Activated CD8-positive, alpha-beta memory T cell treated with anti-CD3 and anti-CD28 coated beads for 4 hours (primary cell): ENCODE measurements around the gene FOXP3.

Experiments used
- DNase-seq, 2 donors: peaks; one replicate each; pipeline ENCODE4 v3.0.0-alpha.2; 2020; ENCODE audit warnings: low read depth in 2 of 2

Gene FOXP3

GRCh38 chrX:49214996-49215526 lies 49.4 kb downstream of the FOXP3 start:
- no peak for DNase-seq

DNA sequence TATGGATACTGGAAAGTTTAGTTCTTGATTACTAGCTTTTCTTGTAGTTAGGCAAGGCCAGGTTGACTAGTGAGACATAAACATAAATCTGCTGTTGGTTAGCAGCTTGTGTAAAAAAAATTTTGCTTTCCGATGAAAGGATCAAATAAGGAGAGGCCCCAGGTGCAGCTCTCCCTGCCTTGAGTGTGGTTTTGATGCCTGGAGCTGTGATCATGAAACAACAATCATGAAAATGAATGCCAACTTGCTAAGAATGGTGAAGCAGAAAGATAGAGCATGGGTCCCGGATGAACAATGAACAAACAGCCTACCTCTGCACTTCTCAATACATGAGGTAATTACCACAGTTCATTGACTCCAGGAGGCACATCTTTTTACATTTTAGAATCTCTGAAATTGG lies 50.1 kb downstream of the FOXP3 start:
- DNase-seq = no peak

DNA sequence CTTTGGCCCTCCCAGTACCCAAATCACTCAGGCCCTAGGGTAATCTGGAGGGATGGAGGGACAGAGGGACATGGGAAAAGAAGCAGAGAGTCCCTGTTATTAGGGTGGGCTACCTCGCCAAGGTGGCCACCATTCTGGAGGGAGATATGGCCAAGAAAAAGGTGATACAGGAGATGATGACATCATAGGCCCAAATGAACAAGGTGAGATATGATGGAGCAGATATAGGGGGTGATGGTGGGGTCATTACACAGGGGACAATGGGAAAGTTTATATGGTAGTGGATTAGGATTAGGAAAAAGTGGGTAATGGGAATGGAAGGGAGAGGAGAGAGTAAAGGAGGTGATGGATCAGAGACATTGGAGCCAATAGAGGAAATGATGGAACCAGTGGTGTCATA lies 51.6 kb downstream of the FOXP3 start:
- DNase-seq = no peak

DNA sequence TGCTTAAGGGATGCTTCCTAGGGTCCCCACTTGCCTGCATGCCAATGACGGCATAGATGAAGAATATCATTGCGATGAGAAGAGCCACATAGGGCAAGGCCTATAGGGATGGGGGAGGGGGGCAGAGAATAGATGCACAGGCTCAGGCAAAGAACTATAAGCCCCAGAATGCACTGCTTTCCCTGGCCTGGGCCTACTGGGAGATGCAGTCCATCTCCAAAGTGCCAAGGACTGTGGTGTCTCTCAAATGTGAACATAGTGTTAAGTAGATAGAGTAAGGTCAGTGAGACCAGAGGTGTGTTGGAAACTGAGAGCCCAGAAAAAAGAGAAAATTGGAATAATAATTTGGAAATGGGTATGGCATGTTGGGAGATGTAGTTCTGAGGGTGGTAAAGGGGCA lies 52.3 kb downstream of the FOXP3 start:
- DNase-seq = no peak

GRCh38 chrX:49211074-49211473 lies 53.4 kb downstream of the FOXP3 start:
- no peak for DNase-seq

DNA sequence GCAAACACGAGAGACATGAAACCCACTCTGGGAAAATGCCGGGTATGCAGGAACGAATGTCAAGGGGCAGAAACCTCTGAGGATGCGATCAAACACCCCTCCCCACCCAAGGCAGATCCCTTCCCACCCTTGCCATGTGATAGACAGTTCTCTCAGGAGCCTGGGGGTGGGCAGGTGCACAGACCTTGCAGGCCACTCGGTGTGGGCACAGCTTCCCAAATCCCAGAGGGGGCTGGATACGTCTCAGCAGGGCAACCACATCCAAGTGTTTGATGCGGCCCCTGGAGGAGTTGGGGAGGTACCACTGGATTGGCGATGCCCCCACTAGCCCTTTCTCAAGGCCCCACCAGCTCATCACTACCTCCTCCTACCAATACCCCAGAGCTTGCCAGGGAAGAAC lies 54.1 kb downstream of the FOXP3 start:
- no peak for DNase-seq

- no peak for DNase-seq
Observed at GRCh38 chrX:49209434-49210251, 54.9 kb downstream of the FOXP3 start.

DNA sequence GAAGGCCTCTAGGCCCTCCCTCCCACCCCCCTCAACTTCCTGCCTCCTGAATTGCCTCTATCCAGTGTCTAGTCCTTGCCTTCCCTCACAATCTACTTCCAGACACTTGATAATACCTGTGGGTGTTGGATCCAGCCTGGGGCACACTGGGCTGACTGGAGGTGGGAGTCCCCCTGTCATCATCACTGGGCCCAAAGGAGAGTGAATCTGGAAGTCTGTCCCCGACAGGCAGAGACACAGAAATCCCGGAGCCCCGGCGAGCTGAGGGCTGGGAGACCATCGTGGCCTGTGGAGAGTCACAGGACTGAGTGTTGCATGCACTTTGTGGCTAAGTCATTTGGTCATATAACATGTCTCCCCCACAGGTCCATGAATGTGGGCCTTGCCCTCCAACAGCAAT lies 56.1 kb downstream of the FOXP3 start:
- no peak for DNase-seq

GRCh38 chrX:49206543-49206942 lies 58.0 kb downstream of the FOXP3 start:
- no peak for DNase-seq

- no peak for DNase-seq
Observed at GRCh38 chrX:49205443-49205842, 59.1 kb downstream of the FOXP3 start.

DNA sequence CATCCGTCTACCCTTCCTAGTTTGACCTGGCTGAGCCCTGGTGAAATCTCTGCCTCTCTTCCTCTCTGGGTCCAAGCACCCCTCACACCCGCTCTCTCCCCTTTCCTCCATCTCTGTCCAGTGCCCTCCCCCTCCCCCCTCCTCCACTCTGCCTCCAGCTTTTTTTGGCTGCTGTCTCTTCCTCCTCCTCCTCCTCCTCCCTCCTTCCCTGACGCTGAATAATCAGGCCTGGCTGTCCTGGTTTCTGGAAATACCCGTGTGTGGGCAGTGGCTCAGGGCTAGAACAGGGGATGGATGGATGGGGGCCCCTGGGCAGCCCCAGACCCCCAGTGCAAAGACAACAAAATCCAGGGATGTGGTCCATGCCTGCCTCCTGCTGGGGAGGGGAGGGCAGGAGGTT lies 59.8 kb downstream of the FOXP3 start:
- DNase-seq = no peak

- no peak for DNase-seq
Observed at GRCh38 chrX:49204017-49204416, 60.5 kb downstream of the FOXP3 start.

DNA sequence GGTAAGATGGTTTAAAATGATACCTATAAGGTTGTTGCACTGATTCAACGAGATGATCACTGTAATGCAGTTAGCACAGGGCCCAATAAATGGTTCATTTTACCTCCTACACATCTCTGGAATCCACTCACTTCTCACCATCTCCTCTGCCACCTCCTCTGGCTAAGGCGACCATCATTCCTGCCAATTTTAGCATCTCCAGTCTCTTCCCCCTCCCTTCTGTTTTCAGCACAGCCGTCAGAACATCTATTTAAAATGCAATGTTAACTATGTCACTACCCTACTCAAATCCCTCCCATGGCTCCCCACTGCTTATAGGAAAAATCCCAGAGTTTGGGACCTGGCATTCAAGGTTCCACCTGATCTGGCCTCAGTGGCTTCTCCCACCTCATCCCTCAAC lies 61.0 kb downstream of the FOXP3 start:
- no peak for DNase-seq

- no peak for DNase-seq
Observed at GRCh38 chrX:49202022-49202421, 62.5 kb downstream of the FOXP3 start.
